MM.1S (cell line): Measurements from ENCODE around the gene IFT172.

Experiments
- DNase-seq: peaks from one replicate; pipeline ENCODE4 v3.0.0-alpha.2; 2015
- H2AFZ ChIP-seq: fragments of 300-600 bp; sonication (generic); 2 replicates; pipeline ENCODE4 v1.6.0; 2016; ENCODE audit warnings: antibody characterized with exemption, low read length
- H3F3A ChIP-seq: fragments of 300-600 bp; sonication (generic); 2 replicates; pipeline ENCODE4 v1.6.1; 2016; ENCODE audit warnings: mild to moderate bottlenecking, antibody characterized with exemption, low read length, moderate library complexity, mixed read lengths; ENCODE audit not compliant: insufficient read depth
- H3K27ac ChIP-seq: fragments of 300-600 bp; sonication (generic); 2 replicates; pipeline ENCODE4 v1.5.1; 2016; ENCODE audit warnings: mild to moderate bottlenecking, low read length
- H3K27me3 ChIP-seq: fragments of 300-600 bp; sonication (generic); replicated peaks from 2 replicates; pipeline ENCODE4 v1.6.0; 2016; ENCODE audit warnings: low read length; ENCODE audit not compliant: insufficient read depth
- H3K36me3 ChIP-seq: fragments of 300-600 bp; sonication (generic); replicated peaks from 2 replicates; pipeline ENCODE4 v1.6.1; 2016; ENCODE audit warnings: mild to moderate bottlenecking, low read length, mixed read lengths; ENCODE audit not compliant: insufficient read depth
- H3K4me1 ChIP-seq: fragments of 300-600 bp; sonication (generic); 2 replicates; pipeline ENCODE4 v1.6.1; 2016; ENCODE audit warnings: low read length, mixed read lengths
- H3K4me2 ChIP-seq: fragments of 300-600 bp; sonication (generic); 2 replicates; pipeline ENCODE4 v1.6.0; 2016; ENCODE audit warnings: low read depth, low read length
- H3K4me3 ChIP-seq: fragments of 300-600 bp; sonication (generic); 2 replicates; pipeline ENCODE4 v1.5.1; 2016; ENCODE audit warnings: low read length, mixed read lengths
- H3K79me2 ChIP-seq: fragments of 300-600 bp; sonication (generic); 2 replicates; pipeline ENCODE4 v1.6.1; 2016; ENCODE audit warnings: mixed run types, low read length, mixed read lengths
- H3K9ac ChIP-seq: fragments of 300-600 bp; sonication (generic); 2 replicates; pipeline ENCODE4 v1.6.1; 2016; ENCODE audit warnings: low read length, mixed read lengths
- H3K9me2 ChIP-seq: fragments of 300-600 bp; sonication (generic); replicated peaks from 2 replicates; pipeline ENCODE4 v1.6.1; 2016; ENCODE audit warnings: mild to moderate bottlenecking, low read length, mixed read lengths; ENCODE audit not compliant: insufficient read depth
- H3K9me3 ChIP-seq: fragments of 300-600 bp; sonication (generic); replicated peaks from 2 replicates; pipeline ENCODE4 v1.6.1; 2016; ENCODE audit warnings: mild to moderate bottlenecking, low read length, mixed read lengths; ENCODE audit not compliant: insufficient read depth
- H4K20me1 ChIP-seq: fragments of 300-600 bp; sonication (generic); 2 replicates; pipeline ENCODE4 v1.6.1; 2016; ENCODE audit warnings: mild to moderate bottlenecking, low read length, moderate library complexity, mixed read lengths; ENCODE audit not compliant: insufficient read depth
- CTCF ChIP-seq: fragments of 300-600 bp; sonication (generic); IDR thresholded peaks from 2 replicates; pipeline ENCODE4 v1.5.1; 2016; ENCODE audit warnings: antibody characterized with exemption, low read length, mixed read lengths
- EZH2 ChIP-seq: fragments of 300-600 bp; sonication (generic); optimal IDR thresholded peaks from 2 replicates; pipeline ENCODE3; 2017; ENCODE audit warnings: low read depth, mild to moderate bottlenecking, antibody characterized with exemption, low read length, mixed read lengths
- EZH2phosphoT487 ChIP-seq: fragments of 300-600 bp; sonication (generic); IDR thresholded peaks from 2 replicates; pipeline ENCODE4 v1.6.1; 2018; ENCODE audit warnings: antibody characterized with exemption, low read length

Gene IFT172

GRCh38 chr2:27502142-27502541 is 12.6 kb upstream of the IFT172 start:
- Histone ChIP-seq H3K27me3 (no peaks in the 10 kb centered on the region), H3K79me2 (no peaks in the 10 kb centered on the region), H3K4me2 (no peak overlapping the region), H3K9ac (no peak overlapping the region), H3F3A (no peaks in the 10 kb centered on the region), H3K4me1 (no peaks in the 10 kb centered on the region), H3K9me2 (no peaks in the 10 kb centered on the region), H3K36me3 (no peaks in the 10 kb centered on the region), H3K4me3 (no peak overlapping the region), H3K27ac (no peak overlapping the region), H2AFZ (no peak overlapping the region), H3K9me3 (no peaks in the 10 kb centered on the region), H4K20me1 (no peaks in the 10 kb centered on the region)
- no peak for DNase-seq
- TF ChIP-seq EZH2, result no peak
- TF ChIP-seq CTCF, result no peak
- TF ChIP-seq EZH2phosphoT487, result no peak

GRCh38 chr2:27501042-27501441 is 11.5 kb upstream of the IFT172 start:
- Histone ChIP-seq H3K9me3 (no peaks in the 10 kb centered on the region), H3K9me2 (no peaks in the 10 kb centered on the region), H3K36me3 (no peaks in the 10 kb centered on the region), H3K4me2 (no peak overlapping the region), H3K9ac (no peak overlapping the region), H3K27ac (no peak overlapping the region), H3K79me2 (no peaks in the 10 kb centered on the region), H3K4me3 (no peak overlapping the region), H3F3A (no peaks in the 10 kb centered on the region), H3K27me3 (0 out of 2 replicates have a peak, but pooled peaks cover under 1% of the 10 kb centered on the region), H2AFZ (no peak overlapping the region), H3K4me1 (no peaks in the 10 kb centered on the region), H4K20me1 (no peaks in the 10 kb centered on the region)
- DNase-seq, result no peak
- TF ChIP-seq CTCF, result no peak
- TF ChIP-seq EZH2, result no peak

- no peaks in the 10 kb centered on the region for H3K9me3 ChIP-seq
- no peaks in the 10 kb centered on the region for H3K36me3 ChIP-seq
Observed at GRCh38 chr2:27498975-27499374, 9.4 kb upstream of the IFT172 start.

More at GRCh38 chr2:27498975-27499374, 9.4 kb upstream of the IFT172 start:
- H3K4me3 ChIP-seq, result no peak overlapping the region
- no peak for DNase-seq
- no peaks in the 10 kb centered on the region for H3K79me2 ChIP-seq
- TF ChIP-seq EZH2 (no peak), CTCF (no peak), EZH2phosphoT487 (no peak)
- H3K9me2 ChIP-seq, result no peaks in the 10 kb centered on the region
- no peaks in the 10 kb centered on the region for H3F3A ChIP-seq
- H3K4me2 ChIP-seq, result no peak overlapping the region
- H3K27ac ChIP-seq, result no peak overlapping the region
- H3K4me1 ChIP-seq, result no peaks in the 10 kb centered on the region
- peaks cover 13% of the 10 kb centered on the region for H3K27me3 ChIP-seq
- H3K9ac ChIP-seq, result no peak overlapping the region
- H4K20me1 ChIP-seq, result no peaks in the 10 kb centered on the region
- no peak overlapping the region for H2AFZ ChIP-seq
